NK-92 (cell line): ENCODE data around the gene CCT2.
"Not testable (repeated sequence)": the region's sequence is repeated elsewhere in the genome, so short reads cannot be mapped to it uniquely, and the experiment has no call there.

Experiments
- DNase-seq: peaks from one replicate; lab custom pipeline; 2025; ENCODE audit not compliant: unreplicated experiment; lab: John Stamatoyannopoulos, UW

CCT2 gene

DNA sequence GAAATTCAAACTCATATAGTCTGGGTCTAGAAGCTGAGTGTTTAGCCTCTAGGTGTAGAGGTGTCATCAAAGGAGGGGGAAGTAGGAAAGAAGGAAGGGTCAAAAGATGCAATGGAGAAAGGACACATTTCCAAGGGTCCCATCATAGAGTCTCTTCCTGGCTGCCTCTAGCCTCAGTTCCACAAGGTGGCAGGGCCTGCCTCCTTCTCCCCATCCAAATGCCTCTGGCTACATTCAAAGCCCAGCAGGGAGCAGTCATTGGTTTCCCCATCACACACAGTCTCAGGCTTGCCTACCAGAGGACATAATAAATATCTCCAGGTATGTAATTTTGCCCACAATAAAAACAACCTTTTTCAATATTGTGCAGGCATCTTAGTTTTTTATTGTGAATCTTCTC, 2.1 kb upstream of the CCT2 start:
- no peak for DNase-seq

DNA sequence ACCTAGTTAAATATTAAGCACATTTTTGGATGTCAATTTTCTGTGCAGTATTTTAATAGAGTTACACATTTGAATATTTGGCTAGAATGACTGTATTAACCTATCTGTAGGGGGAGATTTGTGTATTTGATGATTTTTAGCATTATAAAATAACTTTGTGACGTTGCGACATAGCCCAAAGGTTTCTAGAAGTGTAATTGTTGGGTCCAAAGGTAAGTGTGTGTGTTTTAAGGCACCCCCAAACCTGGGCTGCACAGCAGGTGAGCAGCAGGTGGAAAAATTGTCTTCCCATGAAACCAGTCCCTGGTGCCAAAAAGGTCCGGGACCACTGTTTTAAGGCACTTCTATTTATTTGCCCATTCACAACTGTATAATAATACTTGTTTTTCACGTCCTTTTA, 3.3 kb downstream of the CCT2 start:
- no peak for DNase-seq

DNA sequence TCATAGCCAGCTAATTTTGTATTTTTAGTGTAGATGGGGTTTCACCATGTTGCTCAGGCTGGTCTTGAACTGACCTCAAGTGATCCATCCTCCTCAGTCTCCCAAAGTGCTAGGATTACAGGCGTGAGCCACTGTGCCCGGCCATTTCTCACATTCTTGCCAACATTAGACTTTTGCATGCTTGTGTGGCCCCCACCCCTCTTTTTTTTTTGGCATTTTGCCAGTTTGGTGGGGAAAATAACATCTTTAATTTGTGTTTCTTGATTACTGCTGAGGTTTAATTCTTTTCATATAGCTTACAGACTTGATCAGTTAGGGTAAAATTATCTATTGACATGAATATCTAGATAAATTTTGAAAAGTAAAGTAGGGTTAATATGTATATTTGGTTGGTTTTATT, 3.8 kb downstream of the CCT2 start:
- DNase-seq, result no peak

DNA sequence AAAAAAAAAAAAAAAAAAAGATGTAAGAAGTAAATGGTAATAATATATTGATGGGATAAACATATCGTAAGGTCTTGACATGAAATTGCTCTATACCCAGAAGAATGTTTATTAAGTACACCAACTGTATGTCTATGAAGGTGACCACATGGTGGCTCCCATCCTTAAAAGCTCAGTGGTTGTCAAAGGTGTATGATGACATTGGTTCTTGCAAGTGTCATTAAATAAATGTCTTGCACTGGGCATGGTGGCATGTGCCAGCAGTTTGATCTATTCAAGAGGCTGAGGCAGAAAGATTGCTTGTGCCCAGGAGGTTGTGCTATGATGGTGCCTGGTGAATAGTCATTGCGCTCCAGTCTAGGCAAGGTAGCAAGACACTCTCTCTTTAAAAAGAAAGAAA, 10.4 kb downstream of the CCT2 start:
- DNase-seq, result no peak

DNA sequence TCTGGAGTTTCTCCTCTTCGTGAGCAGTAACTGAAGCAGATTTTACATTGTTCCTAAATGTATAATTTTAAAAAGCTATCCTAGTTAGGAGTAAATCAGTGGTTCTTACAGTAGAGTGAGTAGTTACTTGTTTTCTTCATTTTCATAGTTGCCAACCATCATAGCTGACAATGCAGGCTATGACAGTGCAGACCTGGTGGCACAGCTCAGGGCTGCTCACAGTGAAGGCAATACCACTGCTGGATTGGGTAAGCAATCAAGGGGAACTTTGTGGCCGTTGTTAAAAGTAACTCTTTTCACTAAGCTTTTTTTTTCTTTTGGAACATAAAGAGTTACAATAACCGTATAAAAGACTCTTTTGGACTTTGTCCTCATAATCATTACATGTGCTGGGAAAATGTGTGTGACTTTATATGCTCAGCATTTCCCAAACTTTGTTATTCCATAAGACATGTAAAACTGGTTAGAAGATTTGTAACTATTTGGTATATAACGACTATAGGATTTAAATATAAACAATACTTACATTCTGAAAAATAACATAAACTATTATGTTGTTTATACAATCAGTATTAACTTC, 13.0 kb downstream of the CCT2 start:
- no peak for DNase-seq

DNA sequence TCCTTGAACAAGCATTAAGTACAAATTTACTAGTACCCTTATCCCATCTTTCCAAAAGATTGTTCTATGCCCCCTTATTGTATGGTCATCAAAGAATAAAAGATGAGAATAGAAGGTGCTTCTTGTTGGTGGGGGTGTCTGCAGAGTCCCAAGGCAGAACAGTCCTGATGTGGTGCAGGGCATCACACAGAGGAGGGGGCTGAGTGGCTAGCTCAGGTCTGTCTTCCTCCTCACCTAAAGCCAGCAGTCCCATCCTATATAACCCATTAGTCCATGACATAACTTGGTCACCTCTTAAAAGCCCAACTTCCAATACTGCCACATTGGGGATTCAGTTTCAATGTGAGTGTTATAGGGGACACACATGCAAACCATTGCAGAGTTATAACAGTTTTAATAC, 15.5 kb downstream of the CCT2 start:
- DNase-seq, result no peak

DNA sequence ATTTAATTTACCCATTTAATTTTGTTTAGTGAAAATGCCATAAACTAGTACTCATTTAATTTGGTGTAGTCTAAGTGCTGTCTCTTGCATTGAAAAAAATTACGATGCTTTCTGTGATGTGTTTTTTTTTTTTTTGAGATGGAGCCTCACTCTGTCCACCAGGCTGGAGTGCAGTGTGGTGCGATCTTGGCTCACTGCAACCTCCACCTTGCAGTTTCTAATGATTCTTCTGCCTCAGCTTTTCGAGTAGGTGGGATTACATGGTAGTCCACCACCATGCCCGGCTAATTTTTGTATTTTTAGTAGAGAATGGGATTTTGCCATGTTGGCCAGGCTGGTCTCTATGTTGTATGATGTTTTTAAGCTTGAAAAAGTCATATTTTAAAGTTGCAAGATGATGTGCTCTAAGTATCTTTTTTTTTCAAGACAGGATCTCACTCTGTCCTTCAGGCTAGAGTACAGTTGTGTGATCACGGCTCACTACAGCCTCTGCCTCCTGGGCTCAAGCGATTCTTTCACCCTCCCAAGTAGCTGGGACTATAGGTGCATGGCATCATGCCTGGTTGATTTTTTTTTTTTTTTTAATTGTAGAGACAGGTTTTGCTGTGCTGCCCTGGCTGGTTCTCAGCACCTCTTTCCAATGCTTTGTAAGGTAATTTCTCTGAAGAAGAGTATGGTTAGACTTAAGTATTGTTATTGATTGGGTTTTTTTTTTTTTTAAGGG, 16.9 kb downstream of the CCT2 start:
- no peak for DNase-seq

DNA sequence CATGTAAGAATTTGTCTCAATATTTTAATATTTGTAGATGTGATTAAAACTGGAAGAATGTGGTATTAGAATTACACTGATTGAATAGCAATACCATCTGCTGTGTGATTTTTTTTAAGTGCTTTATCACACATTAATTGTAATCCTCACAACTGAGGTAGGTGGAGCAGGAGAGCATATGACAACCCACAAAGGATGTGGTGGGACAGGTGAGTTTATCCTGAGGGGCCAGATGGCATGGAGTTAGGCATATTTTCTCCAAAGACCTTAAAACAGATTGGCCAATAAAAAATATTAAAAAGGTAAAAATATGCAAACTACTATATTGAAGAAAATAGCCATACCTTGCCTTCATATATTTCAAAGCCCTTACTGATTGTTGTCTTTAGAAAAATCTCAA, 17.7 kb downstream of the CCT2 start:
- DNase-seq, result no peak

DNA sequence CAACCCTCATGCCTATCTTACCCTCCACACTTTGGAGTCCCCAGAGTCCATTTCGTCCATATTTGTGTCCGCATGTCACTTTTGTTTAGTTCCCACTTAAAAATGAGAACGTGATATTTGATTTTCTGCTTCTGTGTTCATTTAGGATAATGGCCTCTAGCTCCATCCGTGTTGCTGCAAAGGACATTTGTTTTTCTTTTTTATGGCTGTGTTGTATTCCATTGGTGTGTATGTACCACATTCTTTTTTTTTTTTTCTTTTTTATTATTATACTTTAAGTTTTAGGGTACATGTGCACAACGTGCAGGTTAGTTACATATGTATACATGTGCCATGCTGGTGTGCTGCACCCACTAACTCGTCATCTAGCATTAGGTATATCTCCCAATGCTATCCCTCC, 18.3 kb downstream of the CCT2 start:
- DNase-seq, result not testable (repeated sequence)

DNA sequence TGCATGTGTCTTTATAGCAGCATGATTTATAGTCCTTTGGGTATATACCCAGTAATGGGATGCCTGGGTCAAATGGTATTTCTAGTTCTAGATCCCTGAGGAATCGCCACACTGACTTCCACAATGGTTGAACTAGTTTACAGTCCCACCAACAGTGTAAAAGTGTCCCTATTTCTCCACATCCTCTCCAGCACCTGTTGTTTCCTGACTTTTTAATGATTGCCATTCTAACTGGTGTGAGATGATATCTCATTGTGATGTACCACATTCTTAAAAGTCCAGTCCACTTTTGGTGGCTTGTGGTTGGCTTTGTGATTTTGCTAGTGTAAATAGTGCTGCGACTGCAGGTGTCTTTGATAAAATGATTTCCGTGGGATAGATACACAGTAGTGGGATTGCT, 19.0 kb downstream of the CCT2 start:
- not testable (repeated sequence) for DNase-seq

DNA sequence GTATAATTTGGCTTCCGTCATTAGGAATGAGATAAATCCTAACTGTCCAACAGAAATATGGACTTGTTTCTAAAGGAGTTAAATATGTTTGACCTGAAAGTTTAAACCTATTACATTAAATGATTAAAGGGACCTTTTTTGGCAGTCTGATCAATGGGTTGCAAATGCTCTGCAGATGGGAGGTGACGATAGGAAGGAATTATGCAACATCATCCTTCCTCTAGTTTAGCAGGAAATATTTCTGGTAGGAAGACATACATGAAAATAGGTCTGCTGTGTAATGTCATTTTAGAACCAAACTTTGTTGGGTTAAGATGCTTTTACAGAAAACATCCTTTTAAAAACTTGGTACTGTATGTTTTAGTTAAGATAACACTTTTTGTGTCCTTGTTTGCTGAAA, 22.9 kb downstream of the CCT2 start:
- DNase-seq, result no peak

DNA sequence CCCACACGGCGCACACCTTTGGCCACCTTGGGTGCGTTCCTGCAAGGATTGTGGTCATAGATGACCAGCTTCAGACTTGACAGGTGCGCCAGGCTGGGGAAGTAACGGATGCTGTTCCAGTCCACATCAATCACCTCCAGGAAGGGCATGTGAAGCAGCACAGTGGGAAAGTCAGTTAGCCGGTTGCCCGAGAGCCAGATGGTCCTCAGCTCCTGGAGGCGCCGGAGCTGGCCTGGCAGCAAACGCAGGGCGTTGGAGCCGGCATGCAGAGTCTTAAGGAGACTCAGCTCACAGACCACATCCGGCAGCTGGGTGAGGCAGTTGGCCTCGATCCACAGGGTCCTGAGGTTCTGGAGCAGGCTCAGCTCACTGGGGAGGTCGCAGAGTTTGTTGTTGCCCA, 24.9 kb downstream of the CCT2 start:
- DNase-seq, result no peak

DNA sequence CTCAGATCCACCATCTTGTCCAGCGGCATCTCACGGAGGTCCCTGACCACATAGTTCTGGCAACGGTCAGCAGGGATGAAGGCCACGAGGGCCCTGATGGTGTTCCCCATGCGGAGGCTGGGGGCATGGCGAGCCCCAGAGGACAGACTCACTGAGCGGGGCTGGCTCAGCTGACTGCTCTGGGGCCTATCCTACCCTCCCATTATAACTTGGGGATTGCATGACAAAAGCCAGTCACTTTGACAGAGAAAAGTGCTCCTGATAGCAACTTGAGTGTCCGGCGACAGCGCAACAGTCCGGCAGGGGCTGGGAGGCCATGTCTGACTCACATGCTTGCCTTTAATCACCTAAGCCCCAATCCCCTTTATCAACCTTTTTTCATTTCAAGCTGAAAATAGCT, 25.5 kb downstream of the CCT2 start, which contains the start of gene LRRC10:
TSS of gene LRRC10 (minus strand) at position 179 of the 400 bp plus-strand sequence. CDS start at position 110, 69 bp downstream.
- DNase-seq, result no peak

DNA sequence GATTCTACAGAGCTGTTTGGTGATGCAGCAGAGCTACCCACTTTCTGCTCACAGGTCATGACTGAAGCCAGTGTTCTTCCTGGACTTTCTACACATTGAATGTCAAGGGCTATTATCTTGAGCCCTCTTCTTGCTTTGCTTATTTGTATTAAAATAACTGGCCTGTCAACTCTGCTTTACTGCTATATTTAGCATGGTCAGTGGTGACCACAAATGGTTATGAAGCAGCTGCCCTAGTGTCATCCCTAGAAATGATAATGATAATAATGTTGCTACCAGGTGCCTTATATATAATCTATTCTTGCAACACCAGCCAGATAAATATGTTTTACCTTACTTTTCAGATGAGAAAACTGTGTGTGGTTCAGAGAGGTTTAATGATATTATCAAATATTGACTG, 28.1 kb downstream of the CCT2 start:
- DNase-seq, result no peak

DNA sequence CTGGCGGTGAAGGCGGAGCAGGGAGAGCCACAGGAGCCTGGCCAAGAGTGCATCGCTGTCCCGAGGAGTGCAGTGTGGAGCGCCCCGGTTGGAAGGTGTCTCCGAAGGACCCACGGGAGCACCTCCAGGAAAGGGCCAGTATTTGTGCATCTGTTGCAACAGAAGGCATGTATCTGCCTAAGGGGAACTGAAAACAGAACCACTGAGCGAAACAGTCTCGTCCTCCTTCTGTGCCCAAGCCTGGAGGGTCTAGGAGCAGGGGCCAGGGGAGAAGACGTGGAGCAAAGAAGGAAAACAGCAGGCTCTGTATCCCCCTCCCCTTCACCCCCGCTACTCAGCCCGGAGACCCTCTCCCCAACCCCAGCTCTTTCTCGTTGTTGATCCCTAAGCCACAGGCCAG, 30.8 kb downstream of the CCT2 start:
- DNase-seq, result no peak

DNA sequence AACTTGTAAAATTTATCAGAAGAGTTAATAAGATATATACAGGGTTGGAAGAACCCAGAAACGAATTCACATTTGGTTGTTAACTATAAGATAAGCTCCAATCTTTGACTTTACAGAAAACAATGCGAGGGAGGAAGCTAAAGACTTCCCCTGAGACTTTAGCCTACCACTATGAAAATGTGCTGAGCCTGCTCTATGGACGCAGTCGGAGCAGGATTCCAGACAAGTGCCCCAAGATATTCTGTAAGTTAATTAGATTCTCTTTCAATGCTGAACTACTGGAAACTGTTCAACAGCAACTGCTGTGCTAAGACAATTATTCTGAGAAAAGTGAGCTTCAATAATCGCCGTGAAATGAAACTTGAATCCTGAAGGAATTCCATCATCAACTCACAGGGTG, 33.8 kb downstream of the CCT2 start:
- DNase-seq, result no peak

DNA sequence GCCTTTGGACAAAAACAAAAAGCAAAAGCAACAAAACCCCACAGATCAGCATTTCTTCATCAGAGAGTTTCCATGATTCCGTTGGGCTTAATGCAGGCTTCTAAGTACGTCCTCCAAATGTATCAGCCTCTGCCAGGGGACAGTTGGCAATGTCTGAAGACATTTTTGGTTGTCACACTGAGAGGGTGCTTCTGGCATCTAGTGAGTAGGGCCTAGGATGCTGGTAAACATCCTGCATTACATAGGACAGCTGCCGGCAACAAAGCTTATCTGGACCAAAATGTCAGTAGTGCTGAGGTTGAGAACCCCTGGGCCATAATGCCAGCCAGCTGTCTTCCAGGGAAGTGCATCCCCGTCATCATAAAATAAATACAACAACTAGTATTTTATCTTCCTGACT, 34.8 kb downstream of the CCT2 start:
- no peak for DNase-seq

DNA sequence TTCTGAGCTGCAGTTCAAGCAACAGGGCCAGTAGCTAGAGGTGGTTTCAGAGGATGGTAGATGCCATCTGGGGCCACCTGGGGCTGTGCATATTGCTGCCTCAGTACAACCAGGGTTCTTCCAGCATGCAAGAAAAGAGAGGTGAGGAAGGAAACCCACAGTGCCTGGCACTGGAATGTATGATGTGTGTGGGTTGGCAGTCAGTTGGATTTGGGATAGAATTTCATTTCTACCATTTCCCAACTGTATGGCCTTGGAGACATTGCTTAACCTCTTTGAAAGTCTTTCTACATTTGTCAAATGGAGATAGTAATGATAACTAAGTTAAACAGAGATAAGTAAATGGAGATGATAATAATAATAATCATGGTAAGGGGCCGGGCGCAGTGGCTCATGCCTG, 35.7 kb downstream of the CCT2 start:
- no peak for DNase-seq

DNA sequence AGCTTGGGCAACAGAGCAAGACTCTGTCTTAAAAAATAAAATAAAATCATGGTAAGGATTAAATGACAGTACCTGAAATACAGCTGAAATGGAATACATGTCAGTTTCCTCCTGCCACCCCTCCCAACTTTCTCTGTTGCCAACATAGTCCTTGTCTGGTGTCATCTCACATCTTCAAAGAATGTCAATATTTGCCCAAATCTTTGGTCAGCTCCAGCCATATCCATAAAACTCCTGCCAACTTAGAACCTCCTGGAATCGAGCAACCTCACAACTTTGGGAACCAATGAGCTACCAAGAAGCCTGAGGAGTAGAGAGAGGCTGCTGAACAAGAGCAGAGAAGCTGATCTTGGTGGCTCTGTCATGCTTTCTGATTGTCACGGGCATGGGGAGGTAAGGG, 36.3 kb downstream of the CCT2 start:
- no peak for DNase-seq

DNA sequence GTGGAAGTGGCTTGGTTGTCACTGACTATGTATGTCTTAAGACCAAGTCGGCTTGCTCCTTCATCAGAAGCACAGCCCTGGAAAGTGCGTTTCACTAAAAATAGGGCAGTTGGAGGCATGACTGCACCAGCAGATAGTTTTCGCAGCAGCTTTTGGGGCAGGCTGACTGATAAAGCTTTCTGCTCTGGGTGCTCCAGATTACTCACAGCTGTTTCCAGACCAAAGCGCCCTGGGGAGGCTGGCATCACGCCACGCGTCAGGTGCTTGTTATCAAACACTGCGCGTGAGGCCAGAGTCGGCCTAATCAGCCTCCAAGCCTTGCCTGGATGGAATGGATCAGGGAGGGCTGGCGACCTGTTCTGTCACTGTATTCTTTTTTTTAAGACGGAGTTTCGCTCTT, 38.7 kb downstream of the CCT2 start:
- DNase-seq, result no peak

DNA sequence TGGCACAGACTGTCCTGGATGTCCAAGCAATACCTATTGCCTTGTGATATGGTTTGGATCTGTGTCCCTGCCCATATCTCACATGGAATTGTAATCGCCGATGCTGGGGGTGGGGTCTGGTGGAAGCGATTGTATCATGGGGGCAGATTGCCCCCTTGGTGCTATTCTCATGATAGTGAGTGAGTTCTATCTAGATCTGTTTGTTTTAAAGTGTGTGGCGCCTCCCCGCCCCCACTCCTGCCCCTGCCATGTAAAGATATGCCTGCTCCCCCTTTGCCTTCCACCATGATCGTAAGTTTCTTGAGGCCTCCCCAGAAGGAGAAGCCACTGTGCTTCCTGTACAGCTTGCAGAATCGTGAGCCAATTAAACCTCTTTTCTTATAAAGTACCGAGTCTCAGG, 42.2 kb downstream of the CCT2 start:
- no peak for DNase-seq

DNA sequence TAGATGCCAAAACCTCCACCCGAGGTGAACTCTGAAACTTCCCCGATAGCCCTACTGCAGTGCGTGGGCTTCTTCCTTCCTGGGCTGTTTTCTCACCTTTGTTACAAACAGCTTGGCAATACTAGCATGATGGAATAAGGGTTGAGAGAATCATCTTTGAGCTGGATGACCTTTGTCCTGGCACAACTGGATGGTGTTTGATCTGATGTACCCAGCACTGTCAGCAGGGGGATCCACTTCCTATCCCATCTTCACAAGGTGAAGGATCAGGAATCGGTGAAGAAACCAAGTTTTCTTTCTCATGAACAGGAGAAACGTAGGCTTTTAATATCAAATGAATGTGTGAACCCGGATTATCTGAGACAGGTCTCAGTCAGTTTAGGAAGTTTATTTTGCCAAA, 44.9 kb downstream of the CCT2 start:
- no peak for DNase-seq

DNA sequence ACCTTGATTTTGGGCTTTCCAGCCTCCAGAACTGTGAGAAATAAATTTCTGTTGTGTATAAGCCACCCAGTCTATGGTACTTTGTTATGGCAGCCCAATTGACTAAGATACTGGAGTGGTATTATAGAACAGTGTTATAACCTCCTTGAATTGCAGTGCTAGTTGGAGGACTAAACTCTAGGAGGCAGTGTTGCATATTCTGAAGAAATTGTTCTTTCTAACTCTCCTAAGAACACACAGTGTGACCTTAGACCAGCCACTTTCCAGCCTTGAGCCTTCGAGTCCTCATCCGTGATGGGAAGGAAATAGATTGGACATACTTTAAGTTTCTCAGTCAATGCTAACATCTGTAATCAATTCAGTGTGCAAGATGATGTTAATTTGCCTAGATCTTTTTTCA, 47.8 kb downstream of the CCT2 start:
- no peak for DNase-seq
